Anterior cingulate cortex (tissue), 58 donors: ENCODE results near the gene CNOT4.
"Not testable (repeated sequence)": the region's sequence is repeated elsewhere in the genome, so short reads cannot be mapped to it uniquely, and the experiment has no call there.

Experiments
- DNase-seq, 58 donors: peaks; one replicate each; lab custom pipeline; 2025; lab: John Stamatoyannopoulos, UW

Gene CNOT4

GRCh38 chr7:135369405-135369804 is 140.5 kb downstream of the CNOT4 start:
- no peak for DNase-seq

GRCh38 chr7:135368416-135369186 is 141.3 kb downstream of the CNOT4 start:
- DNase-seq: no peak

- DNase-seq: no peak
Measured at GRCh38 chr7:135366843-135367508, 142.9 kb downstream of the CNOT4 start.

- DNase-seq: no peak
Measured at GRCh38 chr7:135365721-135366120, 144.2 kb downstream of the CNOT4 start.

- DNase-seq: no peak
Measured at GRCh38 chr7:135364206-135364605, 145.7 kb downstream of the CNOT4 start.

- no peak for DNase-seq
Measured at GRCh38 chr7:135362871-135363270, 147.0 kb downstream of the CNOT4 start.

- no peak for DNase-seq
Measured at GRCh38 chr7:135361788-135362187, 148.1 kb downstream of the CNOT4 start.

GRCh38 chr7:135359615-135360014 is 150.3 kb downstream of the CNOT4 start:
- DNase-seq: no peak

- no peak for DNase-seq
Measured at GRCh38 chr7:135355377-135356048, 154.4 kb downstream of the CNOT4 start.

GRCh38 chr7:135353832-135354231 is 156.1 kb downstream of the CNOT4 start:
- no peak for DNase-seq

GRCh38 chr7:135352285-135352684 is 157.6 kb downstream of the CNOT4 start:
- no peak for DNase-seq

GRCh38 chr7:135351070-135351469 is 158.8 kb downstream of the CNOT4 start:
- not testable (repeated sequence) for DNase-seq

GRCh38 chr7:135349746-135350145 is 160.2 kb downstream of the CNOT4 start:
- no peak for DNase-seq

GRCh38 chr7:135348493-135348892 is 161.4 kb downstream of the CNOT4 start:
- no peak for DNase-seq

GRCh38 chr7:135343361-135343760 is 166.5 kb downstream of the CNOT4 start:
- no peak for DNase-seq

- DNase-seq: peak in 48 of 58 donors; percentile 10 to 84 (median 49)
Measured at GRCh38 chr7:135342887-135343286, 167.0 kb downstream of the CNOT4 start.

- no peak for DNase-seq
Measured at GRCh38 chr7:135341049-135341448, 168.9 kb downstream of the CNOT4 start.

GRCh38 chr7:135337977-135338550 is 171.8 kb downstream of the CNOT4 start:
- DNase-seq: no peak

- no peak for DNase-seq
Measured at GRCh38 chr7:135337506-135337905, 172.4 kb downstream of the CNOT4 start.

GRCh38 chr7:135335628-135336139 is 174.2 kb downstream of the CNOT4 start:
- peak in 16 of 58 donors; percentile 1 to 38 (median 14) for DNase-seq
